HG02943 (cell line): ENCODE measurements around the gene CHST11.
A peak's percentile ranks its signal among the peaks of the same experiment; 100 is the strongest.
"Not testable (repeated sequence)": the region's sequence is repeated elsewhere in the genome, so short reads cannot be mapped to it uniquely, and the experiment has no call there.

ENCODE experiments used
- ATAC-seq: cut with Tn5 transposase; IDR thresholded peaks from one replicate; pipeline ENCODE4 v1.9.1; 2021; ENCODE audit warnings: mild to moderate bottlenecking, low read depth, moderate library complexity; ENCODE audit not compliant: unreplicated experiment

Gene CHST11

GRCh38 chr12:104519190-104520019 lies 62.7 kb downstream of the CHST11 start:
- ATAC-seq: no peak

GRCh38 chr12:104520242-104520900 lies 63.6 kb downstream of the CHST11 start:
- ATAC-seq: peak; percentile 74

DNA sequence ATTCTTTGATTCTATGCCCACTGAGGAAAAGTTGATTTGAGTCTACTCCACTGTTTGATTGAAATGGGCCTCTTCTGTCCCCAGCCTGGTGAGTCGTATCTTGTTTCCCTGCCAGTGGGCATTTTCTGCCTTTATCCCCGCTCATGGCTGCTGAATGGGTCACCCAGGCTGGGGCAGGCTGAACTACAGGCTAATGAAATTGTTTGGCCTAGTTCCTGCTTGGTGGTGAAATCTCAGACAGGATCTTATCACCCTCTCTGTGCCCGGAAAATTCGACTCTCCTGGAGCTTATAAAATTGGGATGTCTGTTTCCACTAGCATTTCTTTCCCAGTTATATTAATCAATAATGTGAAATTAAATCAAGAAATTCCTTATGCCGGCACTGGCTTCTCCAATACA lies 65.0 kb downstream of the CHST11 start:
- ATAC-seq: no peak

- ATAC-seq: no peak
Measured at GRCh38 chr12:104522985-104523722, 66.4 kb downstream of the CHST11 start.

GRCh38 chr12:104524034-104524832 lies 67.5 kb downstream of the CHST11 start:
- no peak for ATAC-seq

- ATAC-seq: no peak
Measured at GRCh38 chr12:104526320-104526719, 69.6 kb downstream of the CHST11 start.

GRCh38 chr12:104526751-104527150 lies 70.0 kb downstream of the CHST11 start:
- ATAC-seq: no peak

DNA sequence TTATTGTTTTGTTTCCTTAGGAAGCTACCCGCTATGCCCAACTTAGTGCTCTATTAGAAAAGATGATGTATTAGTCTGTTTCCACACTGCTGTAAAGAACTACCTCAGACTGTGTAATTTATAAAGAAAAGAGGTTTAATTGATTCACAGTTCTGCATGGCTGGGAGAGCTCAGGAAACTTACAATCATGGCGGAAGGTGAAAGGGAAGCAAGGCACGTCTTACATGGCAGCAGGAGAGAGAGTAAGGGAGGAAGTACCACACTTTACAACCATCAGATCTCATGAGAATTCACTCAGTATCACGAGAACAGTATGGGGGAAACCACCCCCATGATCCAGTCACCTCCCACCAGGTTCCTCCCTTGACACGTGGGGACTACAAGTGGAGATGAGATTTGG lies 70.9 kb downstream of the CHST11 start:
- ATAC-seq: not testable (repeated sequence)

DNA sequence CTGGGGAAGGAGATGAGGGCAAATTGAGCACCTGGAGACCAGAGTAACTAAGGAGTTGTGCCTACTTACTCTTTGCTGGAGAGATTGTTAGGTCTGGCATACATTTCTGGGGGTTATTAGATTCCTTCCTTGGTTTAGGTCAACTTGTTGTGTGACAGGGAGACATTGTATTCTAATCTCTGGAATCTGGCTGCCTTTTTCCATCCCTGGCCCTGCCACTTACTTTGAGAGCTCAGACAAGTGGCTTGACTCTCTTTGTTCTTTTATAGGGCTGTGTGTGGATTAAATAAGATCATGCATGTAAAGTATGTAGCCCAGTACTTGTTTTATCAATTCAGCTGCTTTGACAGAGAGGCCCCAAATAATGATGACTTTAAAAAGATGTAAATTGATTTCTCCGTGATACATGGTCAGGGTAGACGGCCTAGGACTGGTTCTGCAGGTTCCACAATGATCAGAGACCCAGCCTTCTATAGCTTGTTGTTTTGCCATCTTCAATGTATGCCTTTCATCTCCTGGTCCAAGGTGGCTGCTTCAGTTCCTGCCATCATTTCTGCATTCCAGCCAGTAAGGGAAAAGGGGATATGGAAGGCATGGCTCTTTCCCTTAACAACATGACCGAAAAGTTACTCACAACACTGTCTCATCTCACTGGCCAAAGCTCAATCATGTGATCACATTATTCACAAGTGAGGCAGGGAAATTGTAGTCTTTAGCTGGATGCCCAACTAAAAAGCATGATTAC lies 72.6 kb downstream of the CHST11 start:
- ATAC-seq: no peak

GRCh38 chr12:104532636-104533035 lies 75.9 kb downstream of the CHST11 start:
- no peak for ATAC-seq

GRCh38 chr12:104533134-104533533 lies 76.4 kb downstream of the CHST11 start:
- no peak for ATAC-seq

DNA sequence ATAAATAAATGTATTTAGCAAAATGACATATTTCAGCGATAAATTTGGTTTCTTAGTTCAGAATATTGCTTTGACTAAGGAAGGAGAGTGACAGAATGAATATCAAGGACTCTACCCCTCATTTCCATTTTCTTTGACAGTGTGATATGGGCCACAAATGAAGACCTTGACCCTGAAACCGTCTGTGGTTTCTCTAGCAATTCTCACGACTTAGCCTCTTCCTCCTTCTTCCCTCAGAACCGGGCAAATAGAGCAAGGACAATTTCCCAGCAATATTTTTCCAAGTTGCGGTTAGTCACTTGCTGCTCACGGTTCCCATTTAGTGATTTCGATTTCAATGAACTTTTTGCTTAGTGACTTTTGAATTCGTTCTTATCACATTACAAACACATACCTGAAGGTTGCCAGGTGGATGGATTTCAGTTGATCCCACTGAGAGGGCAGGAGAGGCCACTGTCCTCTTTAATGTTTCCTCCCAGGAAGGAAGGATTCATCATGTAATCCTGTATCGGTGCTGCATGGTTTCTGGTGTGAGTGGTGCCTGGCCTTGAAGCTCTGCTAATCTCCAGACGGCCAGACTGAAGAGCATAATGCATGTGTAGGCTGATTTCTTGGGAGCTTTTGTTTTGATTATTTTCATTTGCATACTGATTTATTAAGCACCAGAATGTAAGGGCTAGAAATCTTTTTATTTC lies 77.6 kb downstream of the CHST11 start:
- ATAC-seq: no peak

DNA sequence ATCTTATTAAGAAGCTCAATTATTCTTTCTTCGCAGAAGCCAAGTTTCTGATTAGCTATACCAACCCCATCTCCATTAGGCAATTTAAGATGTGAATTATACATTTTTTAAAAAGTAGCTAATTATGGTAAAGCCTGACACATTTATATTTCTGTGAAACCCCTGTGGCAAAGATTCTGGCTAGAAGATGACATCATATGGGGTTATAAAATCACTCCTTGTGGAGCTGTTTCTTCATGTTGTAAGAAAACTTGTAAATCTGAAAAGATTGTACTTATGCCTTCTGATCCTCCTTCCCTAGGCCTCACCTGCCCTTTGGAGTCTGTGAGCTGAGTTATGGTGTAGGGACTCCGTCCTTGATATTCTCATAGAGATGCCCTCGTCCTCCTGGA lies 78.1 kb downstream of the CHST11 start:
- no peak for ATAC-seq

DNA sequence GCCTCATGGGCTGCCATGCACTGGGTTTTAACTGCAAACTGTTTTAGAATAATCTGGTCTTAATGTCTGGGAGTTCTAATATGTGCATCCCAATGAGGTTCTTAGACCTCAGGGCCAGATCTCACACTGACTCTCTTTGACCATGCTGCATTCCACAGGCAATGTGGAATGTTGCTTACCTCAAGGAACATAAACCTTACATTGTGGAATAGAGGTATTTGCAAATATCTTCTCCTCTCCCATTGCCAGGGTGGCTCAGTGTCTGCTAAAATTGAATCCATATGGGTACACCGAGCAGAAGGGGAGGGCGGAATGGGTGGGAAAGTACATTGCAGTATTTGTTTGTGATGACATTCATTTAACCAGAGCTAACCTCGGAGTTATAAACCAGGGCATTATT lies 78.6 kb downstream of the CHST11 start:
- no peak for ATAC-seq

GRCh38 chr12:104536841-104537240 lies 80.1 kb downstream of the CHST11 start:
- ATAC-seq: no peak

DNA sequence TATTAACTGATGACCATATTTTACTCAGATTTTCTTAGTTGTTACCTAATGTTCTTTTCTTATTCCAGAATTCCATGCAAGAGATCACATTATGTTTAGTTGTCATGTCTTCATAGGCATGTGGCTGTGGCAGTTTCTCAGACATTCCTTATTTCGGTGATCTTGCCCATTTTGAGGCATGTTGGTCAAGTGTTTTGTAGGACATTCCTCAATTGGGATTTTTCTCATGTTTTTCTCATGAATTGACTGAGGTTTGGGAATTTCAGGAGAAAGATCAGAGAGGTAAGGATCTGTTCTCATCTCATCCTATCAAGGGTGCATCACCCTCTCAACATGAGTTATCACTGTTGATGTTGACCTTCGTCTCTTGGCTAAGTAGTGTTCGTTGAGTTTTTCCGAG lies 81.3 kb downstream of the CHST11 start:
- no peak for ATAC-seq

DNA sequence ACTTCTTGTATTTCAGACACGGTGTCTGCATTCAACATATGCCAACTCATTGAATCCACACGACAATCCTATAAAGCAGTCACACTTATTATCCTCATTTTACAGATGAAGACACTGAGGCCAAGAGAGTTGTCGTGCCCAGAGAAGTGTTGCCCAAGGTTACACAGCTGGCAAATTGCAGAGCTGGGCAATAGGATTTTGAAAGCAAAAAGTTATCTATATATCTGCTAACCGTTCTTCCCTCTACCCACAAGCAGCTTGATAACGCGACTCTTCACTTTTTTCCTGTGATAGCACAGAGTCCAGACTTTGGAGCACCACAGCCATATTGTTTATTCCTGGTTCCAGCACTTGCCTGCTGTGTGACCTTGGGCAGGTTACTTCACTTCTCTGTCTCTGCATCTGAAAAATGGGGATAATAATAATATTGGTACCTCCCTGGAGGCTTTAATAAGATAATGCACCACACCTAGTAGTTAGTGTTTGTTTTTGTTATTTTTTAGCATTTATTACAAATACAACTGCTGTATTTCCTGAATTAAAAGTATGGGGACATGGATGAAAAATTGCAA lies 82.2 kb downstream of the CHST11 start:
- no peak for ATAC-seq

- ATAC-seq: no peak
Measured at GRCh38 chr12:104544836-104545235, 88.1 kb downstream of the CHST11 start.

DNA sequence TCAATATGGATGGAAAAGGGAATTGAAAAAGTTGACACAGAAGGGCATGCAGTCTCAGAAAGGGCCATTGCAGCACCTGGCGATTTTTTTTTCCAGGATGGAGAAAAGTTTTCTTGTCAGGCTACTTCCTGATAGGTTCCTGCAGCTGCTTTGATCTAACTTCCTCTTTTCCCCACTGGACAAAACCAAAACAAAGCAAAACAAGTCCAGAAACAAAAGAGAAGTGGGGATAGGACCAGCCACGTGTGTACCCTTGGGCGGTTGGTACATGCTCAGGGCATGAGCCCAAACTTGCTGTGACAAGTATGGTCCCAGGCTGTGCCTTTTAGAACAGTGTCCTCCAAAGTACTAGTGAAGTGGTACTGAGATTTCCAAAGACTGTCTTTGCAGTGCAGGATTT lies 89.8 kb downstream of the CHST11 start:
- no peak for ATAC-seq
